Measurements from ENCODE around the gene LONRF2.

LONRF2 gene

DNA sequence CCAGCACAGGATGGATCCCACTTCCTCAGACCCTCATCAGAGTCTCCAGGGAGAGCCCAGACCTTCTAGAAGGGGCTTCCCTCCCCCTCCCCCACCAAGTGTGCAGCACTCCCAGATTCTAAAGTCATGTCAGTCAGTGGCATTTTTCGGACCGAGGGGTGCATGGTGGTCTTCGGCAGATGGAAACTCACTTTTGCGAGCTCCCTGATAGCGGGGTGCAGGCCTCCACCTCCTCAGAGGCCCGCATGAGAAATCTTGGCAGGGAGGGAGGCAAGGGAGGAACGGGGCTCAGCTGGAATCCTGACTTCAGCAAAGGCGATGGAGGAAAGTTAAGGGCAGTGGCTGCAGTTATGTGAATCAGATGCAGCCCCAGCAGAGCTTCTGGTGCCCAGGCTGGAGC, 58.2 kb downstream of the LONRF2 start:
- Histone ChIP-seq H3K4me1 (ENCODE audit: insufficient read depth, low read length, poor library complexity, severe bottlenecking) (no peaks in the 10 kb centered on the region), H3K9me2 (replicated peaks; ENCODE audit: low read depth, low read length) (no peaks in the 10 kb centered on the region), H3K4me3 (ENCODE audit: low read length, poor library complexity, severe bottlenecking) (no peak overlapping the region), H2AFZ (ENCODE audit: low read length) (no peak overlapping the region), H3K9me3 (ENCODE audit: insufficient read depth, low read depth, low read length) (no peaks in the 10 kb centered on the region), H3K36me3 (ENCODE audit: insufficient read depth, low read length) (no peaks in the 10 kb centered on the region), H3K79me2 (ENCODE audit: insufficient read depth, low read length) (no peaks in the 10 kb centered on the region), H3K27me3 (ENCODE audit: insufficient read depth, low read length, poor library complexity, severe bottlenecking) (no peaks in the 10 kb centered on the region), H3K4me2 (ENCODE audit: low read depth, low read length, poor library complexity, severe bottlenecking) (no peak overlapping the region), H4K20me1 (ENCODE audit: insufficient read depth, low read length, poor library complexity, severe bottlenecking) (no peaks in the 10 kb centered on the region), H3F3A (ENCODE audit: low read depth) (no peaks in the 10 kb centered on the region), H3K9ac (ENCODE audit: low read depth, low read length, poor library complexity, severe bottlenecking) (no peak overlapping the region)
- TF ChIP-seq EZH2phosphoT487 (IDR thresholded peaks at IDR 0.05; ENCODE audit: borderline replicate concordance), result no peak
- TF ChIP-seq, protein P1, sequence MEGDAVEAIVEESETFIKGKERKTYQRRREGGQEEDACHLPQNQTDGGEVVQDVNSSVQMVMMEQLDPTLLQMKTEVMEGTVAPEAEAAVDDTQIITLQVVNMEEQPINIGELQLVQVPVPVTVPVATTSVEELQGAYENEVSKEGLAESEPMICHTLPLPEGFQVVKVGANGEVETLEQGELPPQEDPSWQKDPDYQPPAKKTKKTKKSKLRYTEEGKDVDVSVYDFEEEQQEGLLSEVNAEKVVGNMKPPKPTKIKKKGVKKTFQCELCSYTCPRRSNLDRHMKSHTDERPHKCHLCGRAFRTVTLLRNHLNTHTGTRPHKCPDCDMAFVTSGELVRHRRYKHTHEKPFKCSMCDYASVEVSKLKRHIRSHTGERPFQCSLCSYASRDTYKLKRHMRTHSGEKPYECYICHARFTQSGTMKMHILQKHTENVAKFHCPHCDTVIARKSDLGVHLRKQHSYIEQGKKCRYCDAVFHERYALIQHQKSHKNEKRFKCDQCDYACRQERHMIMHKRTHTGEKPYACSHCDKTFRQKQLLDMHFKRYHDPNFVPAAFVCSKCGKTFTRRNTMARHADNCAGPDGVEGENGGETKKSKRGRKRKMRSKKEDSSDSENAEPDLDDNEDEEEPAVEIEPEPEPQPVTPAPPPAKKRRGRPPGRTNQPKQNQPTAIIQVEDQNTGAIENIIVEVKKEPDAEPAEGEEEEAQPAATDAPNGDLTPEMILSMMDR (conservative IDR thresholded peaks at IDR 0.05; ENCODE audit: low read length), result no peak

DNA sequence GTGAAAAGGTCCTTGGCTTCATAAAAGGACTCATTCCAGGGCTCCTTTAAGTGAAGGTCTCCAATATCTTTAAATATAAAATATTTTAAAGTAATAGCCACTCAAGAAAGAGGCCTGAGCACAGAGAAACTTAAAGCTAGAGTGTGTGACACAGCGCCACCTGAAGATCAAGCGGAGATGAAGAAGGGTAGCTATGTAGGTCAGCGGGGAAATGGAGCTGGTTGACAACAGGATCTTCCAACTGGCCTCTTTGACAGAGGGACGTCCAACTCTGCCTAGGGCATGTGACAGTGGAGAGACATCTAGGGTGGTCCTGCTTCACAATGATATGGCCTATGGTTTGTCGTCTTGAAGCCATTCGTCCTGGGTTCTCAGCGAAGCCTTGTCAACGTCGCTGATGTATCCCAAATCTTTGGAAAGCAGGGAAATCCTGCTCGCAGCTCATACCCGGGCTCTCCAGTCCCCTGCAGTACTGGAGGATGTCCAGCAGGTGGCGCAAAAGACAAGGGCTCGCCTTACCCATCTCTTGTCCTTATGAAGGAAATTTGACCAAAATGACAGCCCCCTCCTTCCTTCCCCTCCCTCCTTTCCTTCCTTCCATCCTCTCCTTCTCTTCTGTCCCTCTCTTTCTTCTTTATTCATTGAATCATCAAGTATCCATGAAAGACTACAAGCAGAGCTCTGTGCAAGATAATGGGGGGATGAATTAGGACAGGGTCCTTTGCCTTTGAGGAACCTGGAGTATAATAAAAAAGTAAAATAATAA, 59.6 kb downstream of the LONRF2 start:
- Histone ChIP-seq H4K20me1 (ENCODE audit: insufficient read depth, low read length, poor library complexity, severe bottlenecking) (no peaks in the 10 kb centered on the region), H3F3A (ENCODE audit: low read depth) (no peaks in the 10 kb centered on the region), H3K27me3 (ENCODE audit: insufficient read depth, low read length, poor library complexity, severe bottlenecking) (no peaks in the 10 kb centered on the region), H3K36me3 (ENCODE audit: insufficient read depth, low read length) (no peaks in the 10 kb centered on the region), H3K9me3 (ENCODE audit: insufficient read depth, low read depth, low read length) (no peaks in the 10 kb centered on the region), H3K9me2 (replicated peaks; ENCODE audit: low read depth, low read length) (no peaks in the 10 kb centered on the region), H3K4me3 (ENCODE audit: low read length, poor library complexity, severe bottlenecking) (peak overlapping the region; percentile 55), H3K9ac (ENCODE audit: low read depth, low read length, poor library complexity, severe bottlenecking) (no peak overlapping the region), H3K4me2 (ENCODE audit: low read depth, low read length, poor library complexity, severe bottlenecking) (peak overlapping the region; percentile 59), H3K4me1 (ENCODE audit: insufficient read depth, low read length, poor library complexity, severe bottlenecking) (no peaks in the 10 kb centered on the region), H2AFZ (ENCODE audit: low read length) (peak overlapping the region; percentile 75), H3K79me2 (ENCODE audit: insufficient read depth, low read length) (no peaks in the 10 kb centered on the region)
- TF ChIP-seq EZH2phosphoT487 (IDR thresholded peaks at IDR 0.05; ENCODE audit: borderline replicate concordance), result no peak
- TF ChIP-seq, protein P1 (conservative IDR thresholded peaks at IDR 0.05; ENCODE audit: low read length), result peak; percentile 99

DNA sequence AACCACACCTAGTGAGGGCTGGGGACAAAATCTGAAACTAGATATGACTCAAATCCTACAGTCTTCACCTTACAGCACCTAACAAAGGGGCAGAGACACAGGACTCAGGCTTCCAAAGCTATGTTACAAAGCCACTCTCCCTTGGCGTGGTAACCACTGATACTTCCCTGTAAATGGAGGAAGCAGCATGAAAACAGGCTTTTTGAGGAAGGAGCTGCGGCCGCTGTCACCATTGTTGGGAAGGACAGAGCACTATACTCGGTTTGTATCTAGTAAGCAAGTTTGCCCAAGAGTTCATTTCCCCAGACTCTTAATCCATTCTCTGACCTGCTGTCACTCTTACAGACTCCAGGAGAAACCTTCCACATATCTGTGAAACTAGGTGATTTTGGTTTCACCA, 60.3 kb downstream of the LONRF2 start:
- Histone ChIP-seq H4K20me1 (ENCODE audit: insufficient read depth, low read length, poor library complexity, severe bottlenecking) (no peaks in the 10 kb centered on the region), H3F3A (ENCODE audit: low read depth) (no peaks in the 10 kb centered on the region), H3K4me3 (ENCODE audit: low read length, poor library complexity, severe bottlenecking) (no peak overlapping the region), H3K4me1 (ENCODE audit: insufficient read depth, low read length, poor library complexity, severe bottlenecking) (no peaks in the 10 kb centered on the region), H3K9me2 (replicated peaks; ENCODE audit: low read depth, low read length) (no peaks in the 10 kb centered on the region), H2AFZ (ENCODE audit: low read length) (peak overlapping the region; percentile 9; the same call in 1 of the 2 replicates), H3K27me3 (ENCODE audit: insufficient read depth, low read length, poor library complexity, severe bottlenecking) (no peaks in the 10 kb centered on the region), H3K36me3 (ENCODE audit: insufficient read depth, low read length) (no peaks in the 10 kb centered on the region), H3K4me2 (ENCODE audit: low read depth, low read length, poor library complexity, severe bottlenecking) (no peak overlapping the region), H3K9ac (ENCODE audit: low read depth, low read length, poor library complexity, severe bottlenecking) (no peak overlapping the region), H3K9me3 (ENCODE audit: insufficient read depth, low read depth, low read length) (no peaks in the 10 kb centered on the region), H3K79me2 (ENCODE audit: insufficient read depth, low read length) (no peaks in the 10 kb centered on the region)
- no peak for TF ChIP-seq EZH2phosphoT487 (IDR thresholded peaks at IDR 0.05; ENCODE audit: borderline replicate concordance)
